Mucosa of gallbladder (tissue), 1 donor: Measurements from ENCODE around the gene NFKBIL1. TPM values are rescaled to one million over a fixed set of nuclear protein-coding genes. Genes with fewer than 3 reads are reported as not detected.

Experiments
- DNase-seq: peaks from one replicate; pipeline ENCODE4 v3.0.0-alpha.2; 2020; ENCODE audit warnings: low spot score
- total RNA-seq: library from RNA; stranded (reverse); gene quantifications from one replicate; pipeline ENCODE4 v1.2.1, GENCODE V29; 2021
- donor health status: DM: no; HTN: no; CAD: no.

NFKBIL1 gene
- total RNA-seq, 1 donor from 2014 or later, result 27.7 TPM

DNA sequence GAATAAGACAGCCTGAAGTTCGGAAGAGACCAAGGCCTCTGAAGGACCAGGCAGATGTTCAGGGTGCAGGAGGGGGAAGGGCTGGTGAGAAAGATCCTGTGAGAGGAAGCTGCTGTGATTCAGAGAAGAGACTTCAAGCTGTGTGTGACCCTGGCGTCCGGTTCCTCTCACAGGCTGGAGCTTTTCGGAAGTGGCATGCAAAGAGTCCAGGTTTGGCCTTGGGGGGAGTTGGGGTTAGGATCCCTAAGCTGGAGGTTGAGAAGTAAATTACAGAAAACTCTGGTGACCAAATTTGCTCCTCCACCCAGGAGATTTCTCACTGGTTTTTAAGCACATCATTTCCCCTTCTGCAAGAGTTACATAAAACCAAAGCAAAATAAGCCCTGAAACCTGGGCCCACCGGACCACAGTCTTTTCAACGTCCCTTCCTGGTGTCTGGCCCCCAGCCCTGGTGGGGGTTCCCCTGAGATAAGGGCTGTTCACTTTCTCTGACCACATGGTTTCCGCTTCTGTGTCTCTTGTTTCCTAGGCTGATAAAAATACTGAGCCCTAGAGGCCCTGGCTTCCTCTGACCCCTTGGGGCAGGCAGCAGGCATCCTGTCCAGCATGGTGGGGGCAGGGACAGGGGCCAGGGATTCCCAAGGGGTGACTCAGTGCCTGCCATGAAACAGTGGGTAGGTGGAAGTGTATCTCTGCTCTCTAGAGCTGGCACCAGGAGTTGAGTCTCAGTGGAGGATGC is 12.7 kb downstream of the NFKBIL1 start:
- peak; percentile 37 for DNase-seq

DNA sequence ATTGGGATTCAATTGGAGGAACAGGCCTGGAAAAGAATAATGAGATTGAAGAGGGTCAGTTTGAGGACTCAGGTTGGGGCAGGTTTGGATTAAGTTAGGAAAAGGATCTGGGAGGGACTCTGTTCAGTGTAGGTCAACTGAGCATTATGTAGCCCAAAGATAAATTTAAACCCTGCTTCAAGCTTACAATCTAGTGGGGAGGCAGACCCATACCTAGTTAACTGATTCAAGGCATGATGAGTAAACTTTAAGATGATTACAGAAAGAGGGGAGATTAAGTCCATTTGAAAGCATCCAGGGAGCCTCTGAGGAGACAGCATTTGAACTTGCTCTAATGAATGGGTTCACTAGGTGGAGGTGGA is 13.3 kb downstream of the NFKBIL1 start:
- no peak for DNase-seq

DNA sequence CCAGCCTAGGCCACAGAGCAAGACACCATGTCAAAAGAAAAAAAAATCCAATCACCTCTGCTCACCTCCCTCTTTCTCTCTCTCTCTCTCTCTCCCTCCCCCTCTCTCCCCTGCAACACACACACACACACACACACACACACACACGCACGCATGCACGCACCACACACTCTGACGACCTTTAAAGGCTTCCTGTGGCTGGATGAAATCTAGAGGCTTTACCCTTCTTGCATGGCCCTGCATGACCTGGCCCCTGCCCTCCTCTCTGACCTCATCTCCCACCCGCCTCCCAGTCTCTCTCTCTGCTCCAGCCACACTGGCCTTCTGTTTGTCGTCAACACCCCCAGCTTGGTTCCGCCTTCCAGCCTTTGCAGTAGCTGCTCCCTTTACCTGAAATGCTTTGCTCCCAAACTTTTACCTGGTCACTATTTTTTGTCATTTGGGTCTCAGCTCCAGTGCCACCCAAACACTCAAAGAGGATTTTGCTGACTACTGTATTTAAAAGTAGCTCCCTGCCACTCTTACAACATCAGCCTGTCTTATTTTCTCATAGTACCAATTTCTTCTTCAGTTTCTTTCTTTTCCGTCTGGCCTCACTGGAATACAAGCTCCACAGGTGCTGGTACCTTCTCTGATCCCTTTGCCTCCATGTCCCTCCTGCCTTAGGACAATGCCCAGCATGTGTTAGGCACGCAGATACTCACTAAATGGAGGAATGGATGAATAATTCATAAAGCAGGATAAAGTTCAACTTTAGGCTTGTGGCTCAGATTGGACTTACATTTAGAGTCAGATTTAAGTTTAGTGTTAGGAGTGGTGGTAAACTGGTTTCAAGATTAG is 20.3 kb downstream of the NFKBIL1 start:
- no peak for DNase-seq

DNA sequence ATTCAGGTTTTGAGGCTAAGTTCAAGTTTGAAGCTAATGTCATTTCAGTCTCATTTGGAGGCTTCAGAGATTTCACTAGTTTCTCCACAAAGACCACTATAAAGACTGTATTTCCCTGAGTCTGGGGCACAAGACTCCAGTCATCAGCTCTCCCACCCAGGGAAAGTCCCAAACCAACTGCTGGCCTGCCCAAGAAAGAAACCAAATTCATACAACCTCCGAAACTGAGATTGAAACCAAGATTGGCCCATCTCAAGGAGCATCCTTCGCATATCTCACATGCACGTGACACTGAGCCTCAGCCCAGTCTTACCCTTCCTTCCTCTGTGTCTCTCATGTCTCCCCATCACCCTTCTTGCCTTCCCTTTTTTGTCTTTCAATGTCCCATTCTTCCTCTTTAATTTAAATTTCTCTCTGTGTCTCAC is 21.1 kb downstream of the NFKBIL1 start:
- DNase-seq, result no peak

DNA sequence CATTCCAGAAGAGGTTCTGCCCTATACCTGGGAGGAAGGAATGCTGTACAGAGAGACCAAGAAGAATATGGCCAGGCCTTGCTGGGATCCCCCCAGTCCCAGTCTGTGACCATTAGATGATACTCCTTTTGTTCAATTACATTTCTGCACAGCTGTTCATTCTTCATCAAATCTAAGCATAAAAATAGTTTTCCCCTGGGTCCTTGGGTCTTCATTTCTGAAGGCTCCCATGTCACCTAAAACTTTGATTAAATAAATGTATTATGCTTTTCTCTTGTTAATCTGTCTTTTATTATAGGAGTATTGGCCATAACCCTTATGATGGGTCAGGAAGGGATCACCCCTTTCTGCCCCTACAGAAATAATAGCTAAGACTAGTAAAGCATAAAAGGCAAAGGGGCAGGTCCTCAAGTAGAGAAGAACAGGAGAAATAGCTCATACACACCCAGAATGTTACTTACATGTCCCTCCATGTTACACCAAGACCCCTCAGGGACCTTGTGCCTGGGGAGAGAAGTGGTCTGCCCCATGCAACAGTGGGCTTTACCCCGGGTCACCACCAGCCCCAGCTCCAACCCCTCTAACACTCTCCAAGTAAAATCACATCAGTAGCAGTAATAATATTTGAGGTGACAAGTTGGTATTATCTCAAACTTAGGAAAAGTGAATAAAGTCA is 22.6 kb downstream of the NFKBIL1 start:
- DNase-seq, result no peak

DNA sequence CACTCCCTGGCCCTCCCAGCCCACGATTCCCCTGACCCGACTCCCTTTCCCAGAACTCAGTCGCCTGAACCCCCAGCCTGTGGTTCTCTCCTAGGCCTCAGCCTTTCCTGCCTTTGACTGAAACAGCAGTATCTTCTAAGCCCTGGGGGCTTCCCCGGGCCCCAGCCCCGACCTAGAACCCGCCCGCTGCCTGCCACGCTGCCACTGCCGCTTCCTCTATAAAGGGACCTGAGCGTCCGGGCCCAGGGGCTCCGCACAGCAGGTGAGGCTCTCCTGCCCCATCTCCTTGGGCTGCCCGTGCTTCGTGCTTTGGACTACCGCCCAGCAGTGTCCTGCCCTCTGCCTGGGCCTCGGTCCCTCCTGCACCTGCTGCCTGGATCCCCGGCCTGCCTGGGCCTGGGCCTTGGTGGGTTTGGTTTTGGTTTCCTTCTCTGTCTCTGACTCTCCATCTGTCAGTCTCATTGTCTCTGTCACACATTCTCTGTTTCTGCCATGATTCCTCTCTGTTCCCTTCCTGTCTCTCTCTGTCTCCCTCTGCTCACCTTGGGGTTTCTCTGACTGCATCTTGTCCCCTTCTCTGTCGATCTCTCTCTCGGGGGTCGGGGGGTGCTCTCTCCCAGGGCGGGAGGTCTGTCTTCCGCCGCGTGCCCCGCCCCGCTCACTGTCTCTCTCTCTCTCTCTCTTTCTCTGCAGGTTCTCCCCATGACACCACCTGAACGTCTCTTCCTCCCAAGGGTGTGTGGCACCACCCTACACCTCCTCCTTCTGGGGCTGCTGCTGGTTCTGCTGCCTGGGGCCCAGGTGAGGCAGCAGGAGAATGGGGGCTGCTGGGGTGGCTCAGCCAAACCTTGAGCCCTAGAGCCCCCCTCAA is 24.9 kb downstream of the NFKBIL1 start, which contains the start of gene LTA:
LTA (plus strand) TSS at position 249 of the 871 bp plus-strand sequence; CDS start at position 703, 454 bp downstream.
- no peak for DNase-seq

DNA sequence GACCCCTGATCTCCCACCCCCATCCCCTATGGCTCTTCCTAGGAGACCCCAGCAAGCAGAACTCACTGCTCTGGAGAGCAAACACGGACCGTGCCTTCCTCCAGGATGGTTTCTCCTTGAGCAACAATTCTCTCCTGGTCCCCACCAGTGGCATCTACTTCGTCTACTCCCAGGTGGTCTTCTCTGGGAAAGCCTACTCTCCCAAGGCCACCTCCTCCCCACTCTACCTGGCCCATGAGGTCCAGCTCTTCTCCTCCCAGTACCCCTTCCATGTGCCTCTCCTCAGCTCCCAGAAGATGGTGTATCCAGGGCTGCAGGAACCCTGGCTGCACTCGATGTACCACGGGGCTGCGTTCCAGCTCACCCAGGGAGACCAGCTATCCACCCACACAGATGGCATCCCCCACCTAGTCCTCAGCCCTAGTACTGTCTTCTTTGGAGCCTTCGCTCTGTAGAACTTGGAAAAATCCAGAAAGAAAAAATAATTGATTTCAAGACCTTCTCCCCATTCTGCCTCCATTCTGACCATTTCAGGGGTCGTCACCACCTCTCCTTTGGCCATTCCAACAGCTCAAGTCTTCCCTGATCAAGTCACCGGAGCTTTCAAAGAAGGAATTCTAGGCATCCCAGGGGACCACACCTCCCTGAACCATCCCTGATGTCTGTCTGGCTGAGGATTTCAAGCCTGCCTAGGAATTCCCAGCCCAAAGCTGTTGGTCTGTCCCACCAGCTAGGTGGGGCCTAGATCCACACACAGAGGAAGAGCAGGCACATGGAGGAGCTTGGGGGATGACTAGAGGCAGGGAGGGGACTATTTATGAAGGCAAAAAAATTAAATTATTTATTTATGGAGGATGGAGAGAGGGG is 26.1 kb downstream of the NFKBIL1 start:
- DNase-seq, result no peak

DNA sequence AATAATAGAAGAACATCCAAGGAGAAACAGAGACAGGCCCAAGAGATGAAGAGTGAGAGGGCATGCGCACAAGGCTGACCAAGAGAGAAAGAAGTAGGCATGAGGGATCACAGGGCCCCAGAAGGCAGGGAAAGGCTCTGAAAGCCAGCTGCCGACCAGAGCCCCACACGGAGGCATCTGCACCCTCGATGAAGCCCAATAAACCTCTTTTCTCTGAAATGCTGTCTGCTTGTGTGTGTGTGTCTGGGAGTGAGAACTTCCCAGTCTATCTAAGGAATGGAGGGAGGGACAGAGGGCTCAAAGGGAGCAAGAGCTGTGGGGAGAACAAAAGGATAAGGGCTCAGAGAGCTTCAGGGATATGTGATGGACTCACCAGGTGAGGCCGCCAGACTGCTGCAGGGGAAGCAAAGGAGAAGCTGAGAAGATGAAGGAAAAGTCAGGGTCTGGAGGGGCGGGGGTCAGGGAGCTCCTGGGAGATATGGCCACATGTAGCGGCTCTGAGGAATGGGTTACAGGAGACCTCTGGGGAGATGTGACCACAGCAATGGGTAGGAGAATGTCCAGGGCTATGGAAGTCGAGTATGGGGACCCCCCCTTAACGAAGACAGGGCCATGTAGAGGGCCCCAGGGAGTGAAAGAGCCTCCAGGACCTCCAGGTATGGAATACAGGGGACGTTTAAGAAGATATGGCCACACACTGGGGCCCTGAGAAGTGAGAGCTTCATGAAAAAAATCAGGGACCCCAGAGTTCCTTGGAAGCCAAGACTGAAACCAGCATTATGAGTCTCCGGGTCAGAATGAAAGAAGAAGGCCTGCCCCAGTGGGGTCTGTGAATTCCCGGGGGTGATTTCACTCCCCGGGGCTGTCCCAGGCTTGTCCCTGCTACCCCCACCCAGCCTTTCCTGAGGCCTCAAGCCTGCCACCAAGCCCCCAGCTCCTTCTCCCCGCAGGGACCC is 27.0 kb downstream of the NFKBIL1 start:
- DNase-seq, result no peak

DNA sequence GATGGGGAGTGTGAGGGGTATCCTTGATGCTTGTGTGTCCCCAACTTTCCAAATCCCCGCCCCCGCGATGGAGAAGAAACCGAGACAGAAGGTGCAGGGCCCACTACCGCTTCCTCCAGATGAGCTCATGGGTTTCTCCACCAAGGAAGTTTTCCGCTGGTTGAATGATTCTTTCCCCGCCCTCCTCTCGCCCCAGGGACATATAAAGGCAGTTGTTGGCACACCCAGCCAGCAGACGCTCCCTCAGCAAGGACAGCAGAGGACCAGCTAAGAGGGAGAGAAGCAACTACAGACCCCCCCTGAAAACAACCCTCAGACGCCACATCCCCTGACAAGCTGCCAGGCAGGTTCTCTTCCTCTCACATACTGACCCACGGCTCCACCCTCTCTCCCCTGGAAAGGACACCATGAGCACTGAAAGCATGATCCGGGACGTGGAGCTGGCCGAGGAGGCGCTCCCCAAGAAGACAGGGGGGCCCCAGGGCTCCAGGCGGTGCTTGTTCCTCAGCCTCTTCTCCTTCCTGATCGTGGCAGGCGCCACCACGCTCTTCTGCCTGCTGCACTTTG is 28.0 kb downstream of the NFKBIL1 start, which contains the start of gene TNF:
TNF (plus strand) TSS at position 231 of the 567 bp plus-strand sequence; CDS start at position 408, 177 bp downstream.
- peak; percentile 30 for DNase-seq

DNA sequence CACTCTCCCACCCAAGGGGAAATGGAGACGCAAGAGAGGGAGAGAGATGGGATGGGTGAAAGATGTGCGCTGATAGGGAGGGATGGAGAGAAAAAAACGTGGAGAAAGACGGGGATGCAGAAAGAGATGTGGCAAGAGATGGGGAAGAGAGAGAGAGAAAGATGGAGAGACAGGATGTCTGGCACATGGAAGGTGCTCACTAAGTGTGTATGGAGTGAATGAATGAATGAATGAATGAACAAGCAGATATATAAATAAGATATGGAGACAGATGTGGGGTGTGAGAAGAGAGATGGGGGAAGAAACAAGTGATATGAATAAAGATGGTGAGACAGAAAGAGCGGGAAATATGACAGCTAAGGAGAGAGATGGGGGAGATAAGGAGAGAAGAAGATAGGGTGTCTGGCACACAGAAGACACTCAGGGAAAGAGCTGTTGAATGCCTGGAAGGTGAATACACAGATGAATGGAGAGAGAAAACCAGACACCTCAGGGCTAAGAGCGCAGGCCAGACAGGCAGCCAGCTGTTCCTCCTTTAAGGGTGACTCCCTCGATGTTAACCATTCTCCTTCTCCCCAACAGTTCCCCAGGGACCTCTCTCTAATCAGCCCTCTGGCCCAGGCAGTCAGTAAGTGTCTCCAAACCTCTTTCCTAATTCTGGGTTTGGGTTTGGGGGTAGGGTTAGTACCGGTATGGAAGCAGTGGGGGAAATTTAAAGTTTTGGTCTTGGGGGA is 28.7 kb downstream of the NFKBIL1 start:
- DNase-seq, result no peak

DNA sequence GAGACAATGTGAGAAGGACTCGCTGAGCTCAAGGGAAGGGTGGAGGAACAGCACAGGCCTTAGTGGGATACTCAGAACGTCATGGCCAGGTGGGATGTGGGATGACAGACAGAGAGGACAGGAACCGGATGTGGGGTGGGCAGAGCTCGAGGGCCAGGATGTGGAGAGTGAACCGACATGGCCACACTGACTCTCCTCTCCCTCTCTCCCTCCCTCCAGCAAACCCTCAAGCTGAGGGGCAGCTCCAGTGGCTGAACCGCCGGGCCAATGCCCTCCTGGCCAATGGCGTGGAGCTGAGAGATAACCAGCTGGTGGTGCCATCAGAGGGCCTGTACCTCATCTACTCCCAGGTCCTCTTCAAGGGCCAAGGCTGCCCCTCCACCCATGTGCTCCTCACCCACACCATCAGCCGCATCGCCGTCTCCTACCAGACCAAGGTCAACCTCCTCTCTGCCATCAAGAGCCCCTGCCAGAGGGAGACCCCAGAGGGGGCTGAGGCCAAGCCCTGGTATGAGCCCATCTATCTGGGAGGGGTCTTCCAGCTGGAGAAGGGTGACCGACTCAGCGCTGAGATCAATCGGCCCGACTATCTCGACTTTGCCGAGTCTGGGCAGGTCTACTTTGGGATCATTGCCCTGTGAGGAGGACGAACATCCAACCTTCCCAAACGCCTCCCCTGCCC is 29.6 kb downstream of the NFKBIL1 start:
- no peak for DNase-seq

DNA sequence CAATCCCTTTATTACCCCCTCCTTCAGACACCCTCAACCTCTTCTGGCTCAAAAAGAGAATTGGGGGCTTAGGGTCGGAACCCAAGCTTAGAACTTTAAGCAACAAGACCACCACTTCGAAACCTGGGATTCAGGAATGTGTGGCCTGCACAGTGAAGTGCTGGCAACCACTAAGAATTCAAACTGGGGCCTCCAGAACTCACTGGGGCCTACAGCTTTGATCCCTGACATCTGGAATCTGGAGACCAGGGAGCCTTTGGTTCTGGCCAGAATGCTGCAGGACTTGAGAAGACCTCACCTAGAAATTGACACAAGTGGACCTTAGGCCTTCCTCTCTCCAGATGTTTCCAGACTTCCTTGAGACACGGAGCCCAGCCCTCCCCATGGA is 30.2 kb downstream of the NFKBIL1 start:
- no peak for DNase-seq

DNA sequence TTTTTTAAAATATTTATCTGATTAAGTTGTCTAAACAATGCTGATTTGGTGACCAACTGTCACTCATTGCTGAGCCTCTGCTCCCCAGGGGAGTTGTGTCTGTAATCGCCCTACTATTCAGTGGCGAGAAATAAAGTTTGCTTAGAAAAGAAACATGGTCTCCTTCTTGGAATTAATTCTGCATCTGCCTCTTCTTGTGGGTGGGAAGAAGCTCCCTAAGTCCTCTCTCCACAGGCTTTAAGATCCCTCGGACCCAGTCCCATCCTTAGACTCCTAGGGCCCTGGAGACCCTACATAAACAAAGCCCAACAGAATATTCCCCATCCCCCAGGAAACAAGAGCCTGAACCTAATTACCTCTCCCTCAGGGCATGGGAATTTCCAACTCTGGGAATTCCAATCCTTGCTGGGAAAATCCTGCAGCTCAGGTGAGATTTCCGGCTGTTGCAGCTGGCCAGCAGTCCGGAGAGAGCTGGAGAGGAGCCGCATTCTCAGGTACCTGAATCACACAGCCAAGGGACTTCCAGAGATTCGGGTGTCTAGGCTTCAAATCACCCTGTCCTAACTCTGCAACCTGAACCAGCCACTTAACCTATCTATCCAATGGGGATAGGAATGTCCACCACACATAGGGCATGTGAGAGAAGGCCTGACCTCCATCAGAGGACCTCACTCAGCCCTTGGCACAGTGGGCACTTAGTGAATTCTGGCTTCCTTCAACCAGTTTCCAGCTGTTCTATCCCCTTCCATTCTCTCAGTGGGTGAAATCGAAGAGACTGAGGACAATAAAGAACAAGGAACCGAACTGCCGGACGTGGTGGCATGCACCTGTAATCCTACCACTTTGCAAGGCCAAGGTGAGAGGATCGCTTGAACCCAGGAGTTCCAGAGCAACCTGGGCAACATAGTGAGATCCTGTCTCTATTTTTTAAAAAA is 31.0 kb downstream of the NFKBIL1 start:
- no peak for DNase-seq

DNA sequence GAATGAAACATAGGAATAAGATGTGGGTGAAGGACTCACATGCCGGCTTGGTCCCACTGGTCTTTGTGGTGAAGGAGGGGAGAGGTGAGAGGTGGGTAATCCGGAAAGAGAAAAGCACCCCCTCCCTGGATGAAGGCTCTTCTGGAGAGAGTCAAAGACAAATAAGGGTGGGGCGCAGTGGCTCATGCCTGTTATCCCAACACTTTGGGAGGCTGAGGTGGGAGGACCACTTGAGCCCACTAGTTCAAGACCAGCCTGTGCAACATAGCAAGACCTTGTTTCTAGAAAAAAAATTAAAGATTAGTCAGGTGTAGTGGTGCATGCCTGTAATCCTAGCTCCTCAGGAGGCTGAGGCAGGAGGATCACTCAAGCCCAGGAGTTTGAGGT is 31.7 kb downstream of the NFKBIL1 start:
- DNase-seq, result no peak

DNA sequence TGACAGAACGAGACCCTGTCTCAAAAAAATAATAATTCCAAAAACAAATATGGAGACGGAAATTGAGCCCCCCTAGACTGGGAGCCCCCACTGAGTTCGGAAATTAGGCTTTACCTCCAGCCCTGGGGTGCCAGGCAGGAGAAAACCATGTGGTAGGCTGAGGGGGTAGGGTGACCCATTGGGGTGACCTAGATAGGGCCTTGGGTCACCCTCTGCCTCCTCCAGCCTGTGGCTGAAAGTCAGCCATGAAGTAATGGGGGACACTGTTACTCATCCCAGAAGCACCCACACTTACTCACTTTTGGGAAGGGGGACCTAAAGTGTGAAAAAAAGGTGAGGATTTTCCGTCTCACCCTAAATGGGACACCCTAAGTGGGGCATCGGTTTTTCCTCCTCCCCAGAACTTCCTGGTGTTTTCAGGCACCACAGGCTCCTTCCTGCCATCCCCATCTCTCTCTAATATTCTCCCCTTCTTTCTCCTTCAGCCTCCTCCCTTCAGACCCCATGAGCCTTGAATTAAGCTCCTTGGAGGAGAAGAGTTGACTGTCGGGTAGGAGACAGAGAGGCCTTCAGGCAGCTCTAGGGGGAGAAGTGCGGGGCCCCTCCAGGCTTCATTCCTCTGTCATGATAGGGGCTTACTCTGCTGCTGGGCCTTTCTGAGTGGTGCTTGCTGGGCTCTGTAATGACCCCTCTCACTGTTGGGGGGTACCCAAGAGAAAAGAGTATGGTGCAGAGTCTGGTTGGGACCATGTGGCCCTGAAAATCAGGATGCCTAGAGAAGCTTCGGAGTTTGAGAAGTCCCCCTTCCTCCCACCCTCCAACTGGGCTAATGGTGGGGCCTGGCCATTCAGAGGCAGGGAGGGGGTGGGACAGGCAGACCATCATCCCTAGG is 32.4 kb downstream of the NFKBIL1 start:
- DNase-seq, result no peak

DNA sequence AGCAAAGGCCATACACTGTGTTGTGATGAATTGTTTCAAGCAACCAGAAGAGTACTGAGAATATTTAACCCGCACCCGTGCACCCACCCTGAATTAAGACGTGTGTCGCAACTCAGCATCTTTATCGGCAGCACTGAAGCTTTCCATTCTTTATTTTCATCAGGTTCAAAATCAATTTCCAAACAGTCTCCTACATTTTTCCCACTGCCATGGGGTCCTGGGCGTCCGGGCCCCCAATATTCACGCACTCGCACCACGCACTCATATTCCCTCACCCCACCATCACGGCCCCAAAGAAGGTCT is 33.0 kb downstream of the NFKBIL1 start:
- no peak for DNase-seq
